Right lung (tissue), 10 donors: Measurements from ENCODE around the gene CCKAR. TPM values are rescaled to one million over a fixed set of nuclear protein-coding genes. Genes with fewer than 3 reads are reported as not detected.
"Not testable (repeated sequence)": the region's sequence is repeated elsewhere in the genome, so short reads cannot be mapped to it uniquely, and the experiment has no call there.

ENCODE experiments used
- DNase-seq, 2 donors: peaks; one replicate each; pipeline ENCODE4 v3.0.0-alpha.2; 2013
- long read RNA-seq, 8 donors: transcript quantifications; one replicate each; lab custom pipeline, GENCODE V29; 2026
- polyA plus RNA-seq, 5 donors: library from polyadenylated mRNA; unstranded; fragments of 120-200 nt; gene quantifications; one replicate each; pipeline versions ENCODE4 v1.2.1 to v1.2.3, GENCODE V29; 2013; ENCODE audit warnings: inconsistent platforms in 1 of 5, low replicate concordance in 1 of 5; ENCODE audit not compliant: insufficient read length in 5 of 5, insufficient read depth in 1 of 5

CCKAR gene
- polyA plus RNA-seq: 1 to 10 TPM in 1 of 5 donors, under 1 TPM in 3, not detected in 1; 0.09 to 3.7 (median 0.21) TPM
- long read RNA-seq, donor 1: 0 reads
- long read RNA-seq, donor 2: 0 reads
- long read RNA-seq, donor 3: 0 reads
- long read RNA-seq, donor 4: 0 reads
- long read RNA-seq, donor 5: 0 reads
- long read RNA-seq, donor 6: 0 reads
- long read RNA-seq, donor 7: 0 reads
- long read RNA-seq, donor 8: 0 reads

DNA sequence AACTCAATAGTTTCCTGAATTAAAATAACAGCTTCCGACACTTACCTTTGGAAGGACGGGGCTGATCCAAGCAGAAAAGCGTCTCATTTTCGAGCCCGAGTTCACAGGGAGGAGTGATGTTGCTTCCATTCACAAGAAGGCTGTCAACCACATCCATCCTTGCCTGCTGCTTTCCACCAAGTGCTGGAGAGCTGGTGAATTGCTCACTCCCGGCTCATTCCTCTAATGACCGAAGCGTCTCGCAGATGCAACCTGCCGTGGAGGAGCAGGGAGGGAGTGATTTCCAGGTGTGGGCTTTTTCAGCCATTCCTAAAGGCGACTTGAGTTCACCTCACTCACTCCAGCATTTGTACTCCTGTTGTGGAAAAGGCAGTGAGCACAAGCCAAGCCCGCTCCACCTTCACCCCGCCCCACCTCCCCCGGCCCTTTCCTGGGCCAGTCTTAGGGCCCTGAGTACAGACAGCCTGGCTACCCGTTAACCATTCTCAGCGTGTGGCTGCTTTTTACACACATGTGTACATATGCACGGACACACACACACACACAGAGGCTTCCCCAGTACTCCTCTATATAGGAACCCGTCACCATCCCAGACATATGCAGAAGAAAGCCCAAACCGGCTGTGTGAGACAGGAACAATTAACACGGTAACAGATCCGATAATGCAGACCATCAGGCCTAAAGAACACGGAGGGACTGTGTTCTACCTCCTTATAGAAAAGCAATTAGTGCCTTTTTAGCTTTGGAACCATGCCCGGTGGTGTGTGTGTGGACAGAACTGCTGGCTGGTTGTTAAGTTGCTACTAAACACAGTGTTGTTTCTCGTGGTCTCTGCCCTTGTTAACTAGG is at the start of gene CCKAR:
Gene CCKAR (minus strand): TSS at position 374 of the 849 bp plus-strand sequence. CDS start 217 bp downstream, at position 157.
- DNase-seq: peak in 1 of 2 donors; percentile 45

- no peak for DNase-seq
These were observed 43.4 kb upstream of the CCKAR start for GRCh38 chr4:26533685-26534084.

DNA sequence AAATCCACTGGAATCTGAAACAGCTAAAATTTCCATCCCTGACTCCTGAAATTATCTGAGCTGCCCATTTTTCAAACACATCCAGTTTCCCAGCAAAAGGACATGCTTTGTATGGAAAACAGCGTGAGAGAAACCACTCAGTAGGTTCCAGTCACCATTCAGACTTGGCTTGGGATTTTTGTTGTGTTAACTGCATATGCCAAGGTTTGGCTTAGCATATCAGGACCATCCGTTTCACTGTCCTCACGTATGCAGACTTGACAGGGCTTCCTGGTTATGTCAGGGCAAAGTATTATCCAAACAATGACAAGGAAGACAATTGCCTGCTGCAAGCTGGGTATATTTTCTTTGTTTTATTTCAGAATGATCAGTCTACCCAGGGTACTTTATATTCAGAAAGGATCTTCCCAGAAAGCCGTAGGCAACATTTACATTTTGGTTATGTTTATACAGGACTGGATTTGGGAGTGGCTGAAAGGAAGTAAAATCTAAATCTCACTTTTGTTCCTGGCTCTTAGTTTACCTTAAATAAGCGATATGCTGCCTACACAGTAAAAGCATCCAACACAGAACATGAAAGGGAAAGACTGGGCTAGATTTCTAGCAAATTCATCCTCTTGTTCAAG is 41.3 kb upstream of the CCKAR start:
- DNase-seq: no peak

DNA sequence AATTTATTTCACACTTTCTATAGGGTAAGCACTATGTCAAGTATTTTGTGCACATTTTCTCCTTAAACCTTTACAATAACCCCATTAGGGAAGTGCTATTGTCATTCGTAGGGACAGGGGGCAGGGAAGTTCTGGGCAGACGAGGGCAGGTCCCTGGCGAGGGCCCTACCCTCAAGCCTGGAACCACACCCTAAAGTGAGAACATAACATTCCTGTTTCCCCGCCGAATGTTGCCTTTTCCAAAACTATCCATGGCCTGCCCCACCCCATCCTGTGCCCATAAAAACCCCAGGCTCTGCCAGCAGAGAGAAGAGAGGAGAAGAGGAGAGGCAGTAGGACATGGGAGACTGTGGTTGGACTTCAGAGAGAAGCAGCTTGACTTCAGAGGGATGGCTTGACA is 39.8 kb upstream of the CCKAR start:
- no peak for DNase-seq

DNA sequence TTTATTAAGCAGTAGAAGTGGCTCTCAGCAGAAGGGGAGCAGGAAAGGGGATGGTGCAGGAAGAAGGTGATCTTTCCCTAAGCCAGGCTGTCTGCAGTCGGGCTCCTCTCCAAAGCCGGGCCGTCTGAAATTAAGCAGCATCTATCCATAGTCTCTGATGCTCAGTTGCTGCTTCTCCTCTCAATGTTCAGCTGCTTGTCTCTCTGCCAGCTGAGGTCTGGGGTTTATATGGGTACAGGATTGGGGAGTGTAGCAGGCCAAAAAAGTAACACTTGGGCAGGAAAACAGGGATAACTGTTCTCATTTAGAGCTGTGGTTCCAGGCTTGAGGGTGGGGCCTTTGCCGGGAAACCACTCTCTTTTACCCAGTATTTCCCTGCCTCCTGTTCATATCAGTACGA is 39.2 kb upstream of the CCKAR start:
- no peak for DNase-seq

- DNase-seq: no peak
These were observed 35.5 kb upstream of the CCKAR start for GRCh38 chr4:26525771-26526150.

DNA sequence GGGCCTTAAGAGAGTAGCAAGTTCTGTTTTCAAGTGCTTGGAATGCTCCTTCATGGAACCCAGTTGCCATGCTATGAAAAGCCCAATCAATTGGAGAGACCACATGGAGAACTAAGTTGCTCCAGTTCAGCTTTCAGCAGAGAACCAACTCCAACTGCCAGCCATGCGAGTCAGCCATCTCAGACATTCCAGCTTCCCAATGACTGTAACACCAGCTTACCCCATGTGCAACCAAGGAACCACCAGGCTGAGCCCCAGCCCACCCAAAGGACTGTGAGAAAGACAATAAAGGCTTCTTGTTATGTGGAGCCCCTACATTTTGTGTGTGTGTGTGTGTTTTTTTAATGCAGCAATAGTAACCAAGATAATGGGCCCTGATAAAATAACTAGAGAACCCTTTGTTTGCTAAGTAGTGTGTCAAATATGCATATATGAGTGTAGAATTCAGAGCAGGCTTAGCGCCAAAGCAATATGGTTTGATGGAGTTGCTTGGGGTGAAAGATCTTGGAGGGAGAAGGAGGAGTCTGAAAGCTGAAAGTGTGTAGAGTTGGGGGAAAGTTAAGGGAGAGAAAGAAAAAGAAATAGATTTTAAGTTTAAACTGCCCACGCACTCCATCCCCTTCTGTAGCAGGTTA is 35.0 kb upstream of the CCKAR start:
- no peak for DNase-seq

DNA sequence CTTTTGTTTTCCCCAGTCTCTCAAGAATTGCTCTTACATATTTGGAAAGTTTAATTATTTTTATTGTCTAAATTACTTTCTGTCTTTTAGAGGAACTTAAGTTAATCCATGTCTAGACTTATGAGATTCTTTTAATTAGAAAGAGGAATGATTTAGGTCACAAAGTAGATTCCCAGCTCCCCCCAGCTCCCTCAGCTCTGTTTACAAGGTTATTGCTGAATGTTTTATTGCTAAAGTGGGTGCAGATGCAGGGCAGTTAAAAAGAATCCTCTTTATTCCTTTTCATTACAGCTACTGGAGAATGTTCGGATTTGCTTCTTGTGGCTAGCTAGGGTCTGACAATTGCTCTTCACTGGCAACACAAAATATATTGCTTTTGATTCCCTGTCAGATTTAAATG is 33.7 kb upstream of the CCKAR start:
- DNase-seq: no peak

DNA sequence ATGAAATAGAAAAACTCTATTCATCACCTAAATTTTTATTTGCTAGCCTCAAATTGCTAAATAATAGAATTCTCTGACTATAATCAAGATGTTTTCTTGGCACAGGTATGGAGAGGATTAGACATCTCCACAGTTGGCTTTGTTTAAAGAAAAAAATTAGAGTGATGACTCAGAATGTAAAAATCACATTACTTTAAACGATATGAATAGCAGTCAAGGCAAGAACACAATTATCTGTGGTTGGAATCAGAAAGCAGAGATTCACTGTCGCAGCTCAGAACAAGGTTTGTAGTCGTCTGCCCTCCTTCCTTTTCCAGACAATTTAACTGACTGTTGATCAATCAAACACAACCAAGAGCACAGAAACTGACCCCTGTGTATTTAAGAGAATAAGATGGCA is 32.2 kb upstream of the CCKAR start:
- DNase-seq: no peak

DNA sequence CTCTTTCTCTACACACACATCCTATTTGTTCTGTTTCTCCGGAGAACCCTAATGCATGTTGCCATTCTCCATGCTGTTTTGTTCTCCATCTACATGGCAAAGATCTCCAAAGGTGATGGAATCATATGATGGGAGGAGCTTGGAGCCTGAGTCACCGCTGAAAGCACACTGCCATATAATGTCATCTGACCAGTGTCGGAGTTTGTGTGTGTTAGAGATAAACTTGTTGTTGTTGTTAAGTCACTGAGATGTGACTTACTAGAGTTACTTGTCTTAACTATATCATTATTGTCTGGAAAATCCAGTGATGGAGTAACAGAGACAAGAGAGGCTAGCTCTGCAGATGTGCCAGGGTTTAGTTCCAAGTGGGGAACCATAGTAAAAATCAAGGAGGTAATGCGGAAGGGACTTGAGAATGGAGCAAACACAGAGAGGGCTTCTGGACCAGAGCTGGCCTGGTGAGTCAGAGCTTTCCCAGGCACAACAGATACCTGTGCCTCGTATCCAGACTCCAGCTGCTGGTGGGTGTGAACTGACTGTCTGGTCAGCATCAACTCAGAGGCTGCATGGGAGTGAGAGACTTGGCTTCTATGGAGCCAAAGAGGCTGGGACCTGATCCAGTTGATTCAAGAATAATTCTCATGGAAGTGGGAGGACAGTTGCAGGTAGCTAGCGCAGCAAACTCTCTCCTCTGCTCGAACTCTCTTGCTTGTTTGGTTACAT is 30.6 kb upstream of the CCKAR start:
- no peak for DNase-seq

DNA sequence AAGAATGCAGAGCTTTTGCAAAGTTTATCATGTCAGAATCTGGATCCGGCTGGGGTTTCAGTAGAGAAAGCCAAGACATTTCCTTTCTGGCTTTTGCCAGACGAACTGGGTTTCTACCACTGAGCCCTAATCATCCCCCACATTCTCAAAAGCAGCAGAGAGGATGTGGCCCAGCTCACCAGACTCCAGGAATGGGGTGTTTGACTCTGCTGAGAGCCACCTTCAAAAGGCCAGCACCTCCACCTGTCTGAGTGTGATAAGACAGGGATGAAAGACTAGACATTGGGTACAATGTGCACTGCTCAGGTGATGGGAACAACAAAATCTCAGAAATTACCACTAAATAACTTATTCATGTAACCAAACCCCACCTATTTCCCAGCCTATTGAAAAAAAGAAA is 25.7 kb upstream of the CCKAR start:
- DNase-seq: no peak

GRCh38 chr4:26510334-26510964 is 20.2 kb upstream of the CCKAR start:
- DNase-seq: no peak

DNA sequence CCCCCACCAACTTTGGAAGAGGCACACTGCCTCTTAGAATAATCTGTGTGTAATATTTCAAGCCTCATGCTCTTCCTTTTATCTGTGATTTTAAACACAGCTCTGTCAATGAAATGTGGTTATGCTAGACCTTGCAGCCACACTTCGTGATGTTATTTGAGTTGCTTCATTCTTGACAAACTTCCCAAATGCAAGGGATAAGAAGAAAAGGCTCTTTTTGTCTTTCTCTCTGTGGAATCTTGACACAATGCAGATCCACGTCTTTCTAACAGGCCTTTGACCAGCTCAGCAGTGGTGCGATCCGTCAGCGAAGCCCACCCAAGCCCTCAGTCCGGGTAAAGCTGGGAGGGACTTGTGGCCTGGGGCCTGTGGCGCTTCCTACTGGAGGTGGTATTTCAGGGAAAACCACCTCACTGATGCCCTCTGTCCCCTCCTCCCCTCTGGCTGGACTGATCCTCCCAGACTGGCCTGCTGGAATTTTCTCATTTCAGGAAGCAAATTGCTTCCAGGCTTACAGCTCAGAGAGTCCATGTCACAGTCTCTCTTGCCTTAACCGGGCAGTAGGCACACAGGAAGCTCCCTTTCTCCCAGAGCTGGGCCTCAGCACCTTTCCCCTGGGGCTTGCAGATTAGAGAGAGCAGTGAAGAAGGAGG is 19.5 kb upstream of the CCKAR start:
- no peak for DNase-seq

DNA sequence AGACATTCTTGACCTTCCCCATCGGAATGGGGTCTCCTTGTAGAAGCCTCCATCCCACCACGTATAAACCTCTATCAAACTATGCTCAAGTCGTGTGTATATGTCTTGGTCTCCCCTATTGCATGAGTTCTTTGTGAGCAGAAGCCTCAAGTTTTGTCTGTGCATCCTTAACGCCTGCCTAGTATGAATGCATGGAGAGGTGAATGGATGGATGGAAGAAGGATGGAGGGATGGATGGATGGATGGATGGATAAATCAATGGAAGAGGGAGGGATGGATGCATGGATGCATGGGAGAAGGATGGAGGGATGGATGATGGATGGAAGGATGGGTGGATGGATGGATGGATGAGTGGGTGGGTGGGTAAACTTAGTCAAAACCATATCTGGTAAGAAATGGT is 17.0 kb upstream of the CCKAR start:
- no peak for DNase-seq

DNA sequence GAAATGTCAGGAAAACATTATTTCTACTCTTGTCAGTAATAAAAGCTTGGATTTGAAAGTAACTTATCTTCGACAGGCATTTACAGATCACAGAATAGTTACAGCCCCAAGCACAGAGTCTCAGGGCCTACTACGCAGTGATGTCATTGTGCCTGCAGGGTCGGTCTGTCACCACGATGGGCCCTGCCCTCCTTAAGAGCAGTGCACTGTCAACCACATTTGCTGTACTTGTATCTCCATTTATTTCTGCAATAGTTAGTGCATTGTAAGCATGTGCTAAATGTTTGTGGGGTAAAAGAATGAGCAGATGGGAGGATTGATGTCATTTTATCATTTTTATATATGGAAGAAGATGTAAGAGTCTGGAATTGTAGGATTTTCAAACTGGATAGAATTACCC is 13.6 kb upstream of the CCKAR start:
- DNase-seq: no peak

- DNase-seq: no peak
These were observed 13.1 kb upstream of the CCKAR start for GRCh38 chr4:26503427-26503826.

DNA sequence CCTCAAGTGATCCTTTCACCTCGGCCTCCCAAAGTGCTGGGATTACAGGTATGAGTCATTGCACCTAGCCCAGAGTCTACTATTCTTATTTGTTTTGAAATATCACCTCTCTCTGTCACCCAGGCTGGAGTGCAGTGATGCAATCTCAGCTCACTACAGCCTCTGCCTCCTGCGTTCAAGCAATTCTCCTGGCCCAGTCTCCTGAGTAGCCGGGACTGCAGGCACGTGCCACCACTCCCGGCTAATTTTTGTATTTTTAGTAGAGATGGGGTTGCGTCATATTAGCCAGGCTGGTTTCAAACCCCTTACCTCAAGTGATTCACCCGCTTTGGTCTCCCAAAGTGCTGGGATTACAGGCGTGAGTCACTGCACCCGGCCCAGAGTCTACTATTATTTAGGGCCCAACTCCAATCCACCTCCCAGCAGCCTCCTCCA is 10.3 kb upstream of the CCKAR start:
- DNase-seq: not testable (repeated sequence)

DNA sequence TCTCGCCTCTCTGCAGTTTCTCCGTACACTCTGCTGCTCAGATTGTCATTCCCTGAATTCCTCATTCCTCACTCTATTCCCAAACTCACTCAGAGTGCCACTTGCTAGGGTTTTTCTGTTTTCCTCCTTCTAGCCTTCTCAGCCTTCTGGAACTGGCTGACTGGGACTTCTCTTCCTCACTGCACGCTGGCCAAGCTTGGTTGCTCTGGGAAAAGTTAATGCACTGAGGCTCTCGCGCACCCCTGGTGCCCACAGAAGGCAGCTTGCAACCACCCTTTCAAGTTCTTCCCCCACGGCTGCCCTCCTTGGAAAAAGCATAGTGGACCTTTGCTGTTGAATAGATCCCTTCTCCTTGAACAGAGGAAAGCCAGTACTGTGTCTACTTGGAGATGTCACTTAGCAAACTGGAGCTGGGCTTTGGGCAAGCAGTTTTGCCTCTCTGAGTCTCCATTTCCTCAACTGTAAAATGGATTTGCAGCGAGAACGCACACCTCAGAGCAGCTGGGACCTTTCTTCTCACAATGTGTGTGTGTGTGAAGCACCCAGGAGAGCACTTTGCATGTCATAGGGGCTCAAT is 6.0 kb upstream of the CCKAR start:
- no peak for DNase-seq

DNA sequence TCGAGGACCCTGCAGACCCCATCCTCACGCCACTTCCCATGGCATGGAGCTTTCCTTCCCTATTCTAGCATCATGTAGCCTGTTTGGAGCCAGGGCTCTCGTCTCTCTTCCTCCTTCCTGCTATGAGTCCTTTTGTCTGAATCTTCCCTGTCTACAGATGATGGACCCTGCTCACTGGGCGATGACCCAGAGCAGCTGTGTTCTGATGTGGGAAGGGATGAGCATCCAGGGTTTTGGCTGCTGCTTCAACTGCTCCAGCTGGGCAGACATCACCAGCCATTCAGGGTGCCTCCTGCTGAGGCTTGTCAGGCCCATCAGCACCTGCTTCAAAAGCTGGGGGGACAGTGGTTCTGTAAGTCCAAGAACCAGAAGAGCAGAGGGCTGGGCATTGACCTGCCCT is 3.2 kb upstream of the CCKAR start:
- DNase-seq: no peak

DNA sequence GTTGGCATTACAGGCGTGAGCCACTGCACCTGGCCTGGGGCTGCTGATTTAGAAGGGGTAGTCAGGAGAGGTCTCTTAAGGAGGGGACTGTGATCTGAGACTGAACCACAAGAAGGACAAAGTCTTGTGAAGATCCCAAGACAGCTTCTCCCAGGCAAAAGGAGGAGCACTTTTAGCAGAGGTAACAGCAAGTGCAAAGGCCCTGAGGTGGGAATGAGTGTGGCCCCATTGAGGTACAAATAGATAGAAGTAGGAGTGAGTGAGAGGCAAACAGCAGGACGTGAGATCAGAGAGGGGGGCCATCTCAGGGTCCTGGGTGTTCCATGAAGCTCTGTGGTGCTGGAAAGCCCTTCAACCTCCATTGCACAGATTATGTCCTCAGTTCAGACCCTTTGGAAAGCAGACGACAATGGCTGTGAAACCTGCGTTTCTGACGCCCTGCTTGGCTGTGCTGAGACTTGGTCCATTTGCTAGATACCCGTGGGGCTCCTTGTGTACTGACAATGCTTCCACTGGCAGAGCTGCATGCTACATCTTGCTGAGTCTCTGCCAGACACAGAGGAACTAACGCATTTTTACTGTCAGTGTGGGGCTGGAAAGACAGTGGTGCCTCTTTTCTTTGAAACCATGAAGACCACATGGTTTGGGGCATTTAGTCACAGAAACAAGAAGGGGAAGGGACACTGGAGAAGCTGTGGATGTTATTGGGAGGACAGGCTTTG is 1.3 kb upstream of the CCKAR start:
- no peak for DNase-seq
